ENCODE data around the gene IRS2. TPM values are rescaled to one million over a fixed set of nuclear protein-coding genes. Genes with fewer than 3 reads are reported as not detected.
"Not testable (repeated sequence)": the region's sequence is repeated elsewhere in the genome, so short reads cannot be mapped to it uniquely, and the experiment has no call there.

IRS2 gene
- total RNA-seq, result 1 to 10 TPM; 2.3 to 2.5 TPM

GRCh38 chr13:109786457-109787134 is at the start of gene IRS2:
TSS of gene IRS2 (minus strand) at chr13:109786583. CDS start at chr13:109786053, 530 bp downstream.
- ChIA-PET POLR2A (no interaction called here), CTCF (no interaction called here)
- Mint-ChIP-seq H3K9me3 (no peaks in the 10 kb centered on the region), H3K27ac (peak within 1 kb of the TSS; percentile 56), H3K27me3 (peaks cover 7% of the 10 kb centered on the region), H3K4me1 (ENCODE audit: low read depth) (peaks cover 17% of the 10 kb centered on the region), H3K36me3 (peaks cover 3% of the 10 kb centered on the region), H3K4me3 (peak within 1 kb of the TSS; percentile 75)
- intact Hi-C loops (cut with micrococcal nuclease), result loop anchor here (2.0 to 5.0 kb wide), 7 partner anchors 214 to 1569 kb away; partner anchors contain the start of genes ABHD13, LIG4 and NAXD
- DNase-seq, result peak; percentile 95

GRCh38 chr13:109834973-109835720 is 48.8 kb upstream of the IRS2 start:
- ChIA-PET CTCF (no interaction called here), POLR2A (no interaction called here)
- peaks cover 2% of the 10 kb centered on the region for H3K4me1 Mint-ChIP-seq (ENCODE audit: low read depth)
- no peak overlapping the region for H3K27ac Mint-ChIP-seq
- H3K4me3 Mint-ChIP-seq, result no peak overlapping the region
- H3K36me3 Mint-ChIP-seq, result no peaks in the 10 kb centered on the region
- peaks cover 29% of the 10 kb centered on the region for H3K27me3 Mint-ChIP-seq
- no peak for DNase-seq
- H3K9me3 Mint-ChIP-seq, result no peaks in the 10 kb centered on the region
- intact Hi-C loops (cut with micrococcal nuclease), result no loop called here

GRCh38 chr13:109833940-109834339 is 47.6 kb upstream of the IRS2 start:
- H3K27ac Mint-ChIP-seq, result no peak overlapping the region
- intact Hi-C loops (cut with micrococcal nuclease), result no loop called here
- POLR2A ChIA-PET, result no interaction called here
- H3K27me3 Mint-ChIP-seq, result peaks cover 22% of the 10 kb centered on the region
- no peaks in the 10 kb centered on the region for H3K36me3 Mint-ChIP-seq
- H3K4me3 Mint-ChIP-seq, result no peak overlapping the region
- H3K4me1 Mint-ChIP-seq (ENCODE audit: low read depth), result no peaks in the 10 kb centered on the region
- no peaks in the 10 kb centered on the region for H3K9me3 Mint-ChIP-seq
- CTCF ChIA-PET, result no interaction called here
- DNase-seq, result no peak

GRCh38 chr13:109833071-109833470 is 46.7 kb upstream of the IRS2 start:
- intact Hi-C loops (cut with micrococcal nuclease), result no loop called here

GRCh38 chr13:109828591-109829316 is 42.4 kb upstream of the IRS2 start:
- CTCF ChIA-PET; POLR2A ChIA-PET; H3K27ac Mint-ChIP-seq; DNase-seq; H3K27me3 Mint-ChIP-seq; H3K4me1 Mint-ChIP-seq (ENCODE audit: low read depth); H3K36me3 Mint-ChIP-seq; H3K9me3 Mint-ChIP-seq; H3K4me3 Mint-ChIP-seq; intact Hi-C loops (cut with micrococcal nuclease): not testable (repeated sequence)

More at GRCh38 chr13:109833071-109833470, 46.7 kb upstream of the IRS2 start:
- POLR2A ChIA-PET, result no interaction called here
- no peak overlapping the region for H3K27ac Mint-ChIP-seq
- peaks cover 22% of the 10 kb centered on the region for H3K27me3 Mint-ChIP-seq
- H3K4me1 Mint-ChIP-seq (ENCODE audit: low read depth), result no peaks in the 10 kb centered on the region
- CTCF ChIA-PET, result no interaction called here
- no peaks in the 10 kb centered on the region for H3K9me3 Mint-ChIP-seq
- no peaks in the 10 kb centered on the region for H3K36me3 Mint-ChIP-seq
- no peak for DNase-seq
- no peak overlapping the region for H3K4me3 Mint-ChIP-seq

GRCh38 chr13:109823201-109823600 is 36.8 kb upstream of the IRS2 start:
- H3K9me3 Mint-ChIP-seq; H3K36me3 Mint-ChIP-seq; POLR2A ChIA-PET; intact Hi-C loops (cut with micrococcal nuclease); H3K27ac Mint-ChIP-seq; CTCF ChIA-PET; H3K4me1 Mint-ChIP-seq (ENCODE audit: low read depth); DNase-seq; H3K4me3 Mint-ChIP-seq: not testable (repeated sequence)
- H3K27me3 Mint-ChIP-seq, result peaks cover 11% of the 10 kb centered on the region

GRCh38 chr13:109821103-109821502 is 34.7 kb upstream of the IRS2 start:
- Mint-ChIP-seq H3K4me3 (no peak overlapping the region), H3K27ac (no peak overlapping the region), H3K9me3 (no peaks in the 10 kb centered on the region), H3K36me3 (no peaks in the 10 kb centered on the region), H3K27me3 (peaks cover 15% of the 10 kb centered on the region), H3K4me1 (ENCODE audit: low read depth) (no peaks in the 10 kb centered on the region)
- POLR2A ChIA-PET, result no interaction called here
- CTCF ChIA-PET, result no interaction called here
- no peak for DNase-seq
- intact Hi-C loops (cut with micrococcal nuclease), result no loop called here

GRCh38 chr13:109819874-109820273 is 33.5 kb upstream of the IRS2 start:
- CTCF ChIA-PET, result no interaction called here
- H3K27ac Mint-ChIP-seq, result no peak overlapping the region
- intact Hi-C loops (cut with micrococcal nuclease), result no loop called here
- H3K27me3 Mint-ChIP-seq, result peaks cover 20% of the 10 kb centered on the region
- no peaks in the 10 kb centered on the region for H3K36me3 Mint-ChIP-seq
- POLR2A ChIA-PET, result no interaction called here
- H3K4me1 Mint-ChIP-seq (ENCODE audit: low read depth), result no peaks in the 10 kb centered on the region
- no peaks in the 10 kb centered on the region for H3K9me3 Mint-ChIP-seq
- no peak for DNase-seq
- H3K4me3 Mint-ChIP-seq, result no peak overlapping the region

- no peaks in the 10 kb centered on the region for H3K36me3 Mint-ChIP-seq
- intact Hi-C loops (cut with micrococcal nuclease), result no loop called here
- ChIA-PET POLR2A (no interaction called here), CTCF (no interaction called here)
- peaks cover 21% of the 10 kb centered on the region for H3K27me3 Mint-ChIP-seq
- H3K4me1 Mint-ChIP-seq (ENCODE audit: low read depth), result no peaks in the 10 kb centered on the region
- no peak for DNase-seq
- H3K27ac Mint-ChIP-seq, result no peak overlapping the region
- H3K4me3 Mint-ChIP-seq, result no peak overlapping the region
- no peaks in the 10 kb centered on the region for H3K9me3 Mint-ChIP-seq
Observed at GRCh38 chr13:109818886-109819285, 32.5 kb upstream of the IRS2 start.

- Mint-ChIP-seq H3K27ac (no peak overlapping the region), H3K4me1 (ENCODE audit: low read depth) (no peaks in the 10 kb centered on the region), H3K4me3 (no peak overlapping the region), H3K27me3 (peaks cover 21% of the 10 kb centered on the region), H3K9me3 (no peaks in the 10 kb centered on the region), H3K36me3 (no peaks in the 10 kb centered on the region)
- DNase-seq, result no peak
- ChIA-PET POLR2A (no interaction called here), CTCF (no interaction called here)
- intact Hi-C loops (cut with micrococcal nuclease), result no loop called here
Observed at GRCh38 chr13:109817591-109818535, 31.5 kb upstream of the IRS2 start.

GRCh38 chr13:109816808-109817203 is 30.4 kb upstream of the IRS2 start:
- H3K36me3 Mint-ChIP-seq, result no peaks in the 10 kb centered on the region
- ChIA-PET CTCF (interaction anchor here (0.8 kb wide), 1 partner anchor 1608 kb away, joined by 3 read pairs; no protein-coding TSS in a partner anchor), POLR2A (no interaction called here)
- intact Hi-C loops (cut with micrococcal nuclease), result no loop called here
- H3K27ac Mint-ChIP-seq, result no peak overlapping the region
- H3K9me3 Mint-ChIP-seq, result no peaks in the 10 kb centered on the region
- no peaks in the 10 kb centered on the region for H3K4me1 Mint-ChIP-seq (ENCODE audit: low read depth)
- DNase-seq, result no peak
- peaks cover 25% of the 10 kb centered on the region for H3K27me3 Mint-ChIP-seq
- no peak overlapping the region for H3K4me3 Mint-ChIP-seq

Measured in activated CD4-positive, alpha-beta memory T cell treated with anti-CD3 and anti-CD28 coated beads for 36 hours (primary cell).